ENCODE results near the gene ART1. TPM values are rescaled to one million over a fixed set of nuclear protein-coding genes. Genes with fewer than 3 reads are reported as not detected.

The ART1 gene
- total and polyA plus RNA-seq, 2 of the 8 experiments (the other 6 are each of a cell fraction or from before 2014, with no cell fraction given), result not detected

DNA sequence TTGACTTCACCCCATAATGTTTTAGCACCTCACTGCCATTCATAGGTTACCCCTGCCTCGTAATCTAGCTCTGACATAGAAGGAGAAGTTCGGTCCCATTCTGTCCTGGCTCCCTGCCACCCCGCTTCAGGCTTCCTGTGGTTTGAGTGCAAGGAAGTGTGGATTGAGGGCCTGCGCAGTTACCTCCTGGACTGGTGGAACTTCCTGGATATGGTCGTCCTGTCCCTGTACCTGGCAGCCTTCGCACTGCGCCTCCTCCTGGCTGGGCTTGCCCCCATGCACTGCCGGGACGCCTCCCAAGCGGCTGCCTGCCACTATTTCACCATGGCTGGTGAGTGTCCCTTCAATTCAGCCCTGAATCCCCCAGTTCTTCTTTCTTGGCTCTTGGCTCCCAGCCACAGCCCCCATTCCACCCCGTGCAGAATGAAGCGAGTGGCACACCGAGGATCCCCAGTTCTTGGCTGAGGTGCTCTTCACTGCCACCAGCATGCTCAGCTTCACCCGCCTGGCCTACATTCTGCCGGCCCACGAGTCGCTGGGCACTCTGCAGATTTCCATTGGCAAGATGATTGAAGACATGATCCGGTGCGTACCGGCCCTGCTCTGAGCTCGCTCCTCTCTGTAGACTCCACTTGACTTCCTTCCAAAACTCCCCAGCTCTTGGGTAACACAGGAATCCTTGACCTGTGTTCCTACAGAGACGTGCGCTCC lies 18.5 kb upstream of the ART1 start:
- Histone ChIP-seq H3K36me3 (ENCODE audit: control insufficient read depth in 2 of 4, insufficient read depth in 4 of 4, low read length in 3 of 4) (no peaks in the 10 kb centered on the region), H4K8ac (ENCODE audit: extremely low read depth, insufficient read depth, low read length) (no peak overlapping the region), H2AFZ (ENCODE audit: low read length) (no peak overlapping the region), H3K23ac (ENCODE audit: insufficient read length) (no peak overlapping the region), H3K4me2 (ENCODE audit: insufficient read depth in 1 of 2, low read depth in 2 of 2, low read length in 2 of 2) (no peak overlapping the region), H2BK120ac (replicated peaks; ENCODE audit: low read depth, low read length) (no peak overlapping the region), H3K79me1 (ENCODE audit: low read depth, low read length) (no peaks in the 10 kb centered on the region), H2BK12ac (ENCODE audit: low read depth, low read length) (peak overlapping the region; percentile 14; the same call in 1 of the 2 replicates), H3K56ac (replicated peaks; ENCODE audit: insufficient read length, low read depth, low read length) (no peak overlapping the region), H3K27me3 (replicated peaks in 1 of 4; ENCODE audit: control insufficient read depth in 3 of 4, extremely low read depth in 1 of 4, insufficient read depth in 3 of 4, low read length in 3 of 4) (no peaks in the 10 kb centered on the region), H2BK20ac (ENCODE audit: low read length) (no peak overlapping the region), H4K20me1 (replicated peaks in 1 of 2; ENCODE audit: control insufficient read depth in 1 of 2, insufficient read depth in 2 of 2, low read length in 2 of 2) (no peaks in the 10 kb centered on the region), H3K14ac (ENCODE audit: insufficient read length) (no peak overlapping the region), H3K9me3 (ENCODE audit: insufficient read depth in 2 of 2, low read depth in 1 of 2, low read length in 1 of 2) (no peaks in the 10 kb centered on the region), H3K23me2 (ENCODE audit: low read depth, low read length) (no peaks in the 10 kb centered on the region), H3K4ac (replicated peaks; ENCODE audit: insufficient read length, low read depth, low read length) (no peak overlapping the region), H3K79me2 (ENCODE audit: control insufficient read depth in 1 of 2, insufficient read depth in 2 of 2, low read length in 2 of 2) (no peaks in the 10 kb centered on the region), H2BK5ac (ENCODE audit: low read depth, low read length) (no peak overlapping the region), H4K5ac (ENCODE audit: insufficient read length, low read depth, low read length) (no peak overlapping the region), H3K18ac (ENCODE audit: extremely low read depth, low read length) (no peak overlapping the region), H2BK15ac (ENCODE audit: low read length) (no peak overlapping the region), H3K4me1 (replicated peaks in 1 of 4; ENCODE audit: control insufficient read depth in 3 of 4, insufficient read depth in 4 of 4, low read length in 3 of 4) (no peaks in the 10 kb centered on the region), H3K27ac (ENCODE audit: low read depth, low read length) (no peak overlapping the region), H4K91ac (replicated peaks; ENCODE audit: insufficient read length, low read length) (peak overlapping the region; percentile 27), H3K9ac (replicated peaks in 1 of 4; ENCODE audit: extremely low read depth in 1 of 4, low read depth in 3 of 4, low read length in 3 of 4) (no peak overlapping the region), H3K4me3 (ENCODE audit: extremely low read depth in 1 of 4, insufficient read depth in 2 of 4, low read depth in 3 of 4, low read length in 4 of 4) (no peak overlapping the region), H2AK5ac (ENCODE audit: low read depth, low read length) (no peak overlapping the region)
- WGBS, 2 experiments (ENCODE audit: extremely low coverage in 1 of 2, insufficient coverage in 1 of 2, insufficient read length in 1 of 2, insufficient replicate concordance in 2 of 2, low coverage in 1 of 2, low lambda C conversion rate in 2 of 2, missing lambda C conversion rate in 1 of 2), result 90% methylated on average over 23 of the region's 23 CpGs; no CpG with 5 or more reads in 1 of the 2 experiments
- DNase-seq (ENCODE audit: low read depth in 1 of 2, low spot score in 2 of 2) (peak in 1 of 2 experiments; percentile 61), FAIRE-seq (no peak)
- POLR2A ChIA-PET (ENCODE audit: partially characterized antibody), result no interaction called here
- CTCF ChIA-PET (ENCODE audit: partially characterized antibody), result interaction anchor here (0.6 to 7.0 kb wide), 7 partner anchors 8 to 54 kb away, joined by 3 to 33 read pairs (median 4); partner anchors contain the start of gene ART1
- TF ChIP-seq CBX5 (IDR thresholded peaks at IDR 0.05; ENCODE audit: low read depth, low read length) (no peak), GTF2F1 (IDR thresholded peaks at IDR 0.05; ENCODE audit: borderline replicate concordance, low read depth, low read length) (no peak), CTCF (IDR thresholded peaks at IDR 0.05; ENCODE audit: control extremely low read depth in 1 of 3, insufficient read depth in 1 of 3, low read depth in 1 of 3, low read length in 3 of 3) (peak; percentile 23 to 64 (median 49); a peak in 3 of 4 replicates), CHD2 (IDR thresholded peaks at IDR 0.05; ENCODE audit: low read length) (no peak), RAD21 (IDR thresholded peaks at IDR 0.05 in 1 of 2, conservative IDR thresholded peaks at IDR 0.05 in 1 of 2; ENCODE audit: low read depth in 2 of 2, low read length in 2 of 2) (peak; percentile 14 to 26; a peak in 1 of 4 replicates), FOSL1 (IDR thresholded peaks at IDR 0.05; ENCODE audit: insufficient read depth, low read depth, low read length) (no peak), EP300 (IDR thresholded peaks at IDR 0.05; ENCODE audit: borderline replicate concordance in 1 of 2, low read depth in 2 of 2, low read length in 2 of 2) (no peak), KDM1A (IDR thresholded peaks at IDR 0.05; ENCODE audit: borderline replicate concordance, low read length) (no peak), GABPA (IDR thresholded peaks at IDR 0.05; ENCODE audit: borderline replicate concordance, insufficient read depth, low read length) (no peak)

All from H1 (cell line).